ENCODE results near the gene MMD2.

Gene MMD2

DNA sequence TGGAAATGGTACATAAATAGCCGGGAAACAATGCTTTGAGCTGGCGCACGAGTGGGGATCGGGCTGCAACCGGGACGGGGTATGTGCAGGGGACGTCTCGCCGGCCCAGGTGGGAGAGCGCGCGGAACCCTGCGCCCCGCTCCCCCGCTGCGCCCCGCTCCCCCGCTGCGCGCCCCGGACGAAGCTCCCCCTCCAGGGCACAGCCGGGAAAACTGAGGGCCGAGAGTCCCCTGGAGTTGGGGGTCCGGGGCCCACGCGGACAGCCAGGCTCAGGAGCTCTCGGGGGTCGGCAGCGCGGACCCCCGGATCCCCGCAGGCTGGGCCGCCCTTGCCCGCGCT is 76.0 kb downstream of the MMD2 start:
- no peaks in the 10 kb centered on the region for H3F3A ChIP-seq (ENCODE audit: low read depth)
- no peak overlapping the region for H2AFZ ChIP-seq (ENCODE audit: low read length)
- H3K4me1 ChIP-seq (ENCODE audit: insufficient read depth, low read length, poor library complexity, severe bottlenecking): no peaks in the 10 kb centered on the region
- no peaks in the 10 kb centered on the region for H4K20me1 ChIP-seq (ENCODE audit: insufficient read depth, low read length, poor library complexity, severe bottlenecking)
- H3K9me3 ChIP-seq (ENCODE audit: insufficient read depth, low read depth, low read length): no peaks in the 10 kb centered on the region
- H3K4me2 ChIP-seq (ENCODE audit: low read depth, low read length, poor library complexity, severe bottlenecking): no peak overlapping the region
- H3K27me3 ChIP-seq (ENCODE audit: insufficient read depth, low read length, poor library complexity, severe bottlenecking): no peaks in the 10 kb centered on the region
- no peaks in the 10 kb centered on the region for H3K9me2 ChIP-seq (replicated peaks; ENCODE audit: low read depth, low read length)
- H3K79me2 ChIP-seq (ENCODE audit: insufficient read depth, low read length): no peaks in the 10 kb centered on the region
- no peak overlapping the region for H3K9ac ChIP-seq (ENCODE audit: low read depth, low read length, poor library complexity, severe bottlenecking)
- H3K4me3 ChIP-seq (ENCODE audit: low read length, poor library complexity, severe bottlenecking): no peak overlapping the region
- no peaks in the 10 kb centered on the region for H3K36me3 ChIP-seq (ENCODE audit: insufficient read depth, low read length)
- TF ChIP-seq EZH2phosphoT487 (IDR thresholded peaks at IDR 0.05; ENCODE audit: borderline replicate concordance): no peak
- TF ChIP-seq, protein P1, sequence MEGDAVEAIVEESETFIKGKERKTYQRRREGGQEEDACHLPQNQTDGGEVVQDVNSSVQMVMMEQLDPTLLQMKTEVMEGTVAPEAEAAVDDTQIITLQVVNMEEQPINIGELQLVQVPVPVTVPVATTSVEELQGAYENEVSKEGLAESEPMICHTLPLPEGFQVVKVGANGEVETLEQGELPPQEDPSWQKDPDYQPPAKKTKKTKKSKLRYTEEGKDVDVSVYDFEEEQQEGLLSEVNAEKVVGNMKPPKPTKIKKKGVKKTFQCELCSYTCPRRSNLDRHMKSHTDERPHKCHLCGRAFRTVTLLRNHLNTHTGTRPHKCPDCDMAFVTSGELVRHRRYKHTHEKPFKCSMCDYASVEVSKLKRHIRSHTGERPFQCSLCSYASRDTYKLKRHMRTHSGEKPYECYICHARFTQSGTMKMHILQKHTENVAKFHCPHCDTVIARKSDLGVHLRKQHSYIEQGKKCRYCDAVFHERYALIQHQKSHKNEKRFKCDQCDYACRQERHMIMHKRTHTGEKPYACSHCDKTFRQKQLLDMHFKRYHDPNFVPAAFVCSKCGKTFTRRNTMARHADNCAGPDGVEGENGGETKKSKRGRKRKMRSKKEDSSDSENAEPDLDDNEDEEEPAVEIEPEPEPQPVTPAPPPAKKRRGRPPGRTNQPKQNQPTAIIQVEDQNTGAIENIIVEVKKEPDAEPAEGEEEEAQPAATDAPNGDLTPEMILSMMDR (conservative IDR thresholded peaks at IDR 0.05; ENCODE audit: low read length): no peak

DNA sequence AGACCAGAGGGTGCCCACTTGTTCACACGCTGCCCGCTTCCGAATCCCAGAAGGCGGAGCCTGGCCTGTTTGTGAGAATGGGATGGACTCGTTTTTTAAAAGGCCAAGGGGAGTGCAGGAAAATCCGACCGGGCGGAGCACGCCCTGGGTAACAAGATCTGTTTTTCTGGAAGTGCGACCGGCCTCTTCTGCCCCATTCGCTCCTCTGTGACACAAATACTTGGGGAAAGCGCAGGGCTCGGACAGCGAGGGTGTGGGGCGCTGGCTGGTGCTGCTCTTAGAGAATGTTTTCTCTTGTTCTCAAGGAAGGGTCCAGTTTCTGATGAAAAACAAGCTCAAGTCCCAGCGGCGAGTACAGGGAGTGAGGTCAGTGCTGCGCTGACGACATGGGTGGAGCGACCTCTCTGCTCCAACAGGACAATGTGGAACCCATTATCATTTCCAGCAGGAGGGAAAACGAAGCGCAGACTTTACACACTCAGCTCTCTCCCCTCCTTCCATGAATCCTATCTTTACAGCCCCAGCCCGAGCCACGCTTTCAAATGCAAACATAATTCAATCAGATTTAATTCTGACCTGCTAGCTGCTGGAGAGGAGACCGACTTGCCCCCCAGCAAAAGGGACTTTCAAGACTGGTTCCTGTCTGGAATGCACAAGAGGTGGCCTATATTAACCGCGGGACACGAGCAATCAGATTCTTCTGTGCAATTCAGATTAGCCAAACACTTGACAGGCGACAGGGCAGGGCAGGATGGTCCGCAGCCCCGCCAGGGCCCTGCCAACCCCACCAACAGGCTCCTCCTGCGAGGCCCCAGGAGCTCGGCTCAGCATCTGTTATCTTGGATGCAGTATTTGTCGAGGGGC is 76.6 kb downstream of the MMD2 start:
- no peaks in the 10 kb centered on the region for H3K4me1 ChIP-seq (ENCODE audit: insufficient read depth, low read length, poor library complexity, severe bottlenecking)
- H4K20me1 ChIP-seq (ENCODE audit: insufficient read depth, low read length, poor library complexity, severe bottlenecking): no peaks in the 10 kb centered on the region
- H3K4me3 ChIP-seq (ENCODE audit: low read length, poor library complexity, severe bottlenecking): no peak overlapping the region
- H3K4me2 ChIP-seq (ENCODE audit: low read depth, low read length, poor library complexity, severe bottlenecking): no peak overlapping the region
- no peak for TF ChIP-seq EZH2phosphoT487 (IDR thresholded peaks at IDR 0.05; ENCODE audit: borderline replicate concordance)
- TF ChIP-seq, protein P1 (conservative IDR thresholded peaks at IDR 0.05; ENCODE audit: low read length): no peak
- no peak overlapping the region for H3K9ac ChIP-seq (ENCODE audit: low read depth, low read length, poor library complexity, severe bottlenecking)
- no peaks in the 10 kb centered on the region for H3K79me2 ChIP-seq (ENCODE audit: insufficient read depth, low read length)
- H3K36me3 ChIP-seq (ENCODE audit: insufficient read depth, low read length): no peaks in the 10 kb centered on the region
- no peaks in the 10 kb centered on the region for H3K9me2 ChIP-seq (replicated peaks; ENCODE audit: low read depth, low read length)
- no peak overlapping the region for H2AFZ ChIP-seq (ENCODE audit: low read length)
- H3K9me3 ChIP-seq (ENCODE audit: insufficient read depth, low read depth, low read length): no peaks in the 10 kb centered on the region
- H3F3A ChIP-seq (ENCODE audit: low read depth): no peaks in the 10 kb centered on the region
- H3K27me3 ChIP-seq (ENCODE audit: insufficient read depth, low read length, poor library complexity, severe bottlenecking): no peaks in the 10 kb centered on the region

DNA sequence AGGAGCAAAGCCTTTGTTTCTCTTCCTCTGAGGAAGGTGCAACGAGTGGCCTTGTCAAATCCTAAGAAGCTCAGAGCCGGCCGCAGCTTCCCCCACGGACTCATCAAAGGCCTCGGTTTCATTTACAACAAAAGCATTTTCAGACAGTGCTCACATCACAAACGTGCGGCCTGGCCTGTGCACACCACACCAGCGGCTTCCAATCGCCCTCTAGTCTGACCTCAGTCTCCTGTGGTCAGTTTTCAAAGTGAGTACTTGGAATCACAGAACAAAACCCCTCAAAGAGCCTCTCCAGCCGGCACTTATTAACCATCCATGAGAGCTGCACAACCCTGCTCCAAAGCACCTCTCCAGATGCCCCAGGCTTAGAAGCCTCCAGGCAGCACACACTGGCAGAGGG is 78.8 kb downstream of the MMD2 start:
- Histone ChIP-seq H3K9me2 (replicated peaks; ENCODE audit: low read depth, low read length) (no peaks in the 10 kb centered on the region), H3K79me2 (ENCODE audit: insufficient read depth, low read length) (no peaks in the 10 kb centered on the region), H2AFZ (ENCODE audit: low read length) (no peak overlapping the region), H3K4me3 (ENCODE audit: low read length, poor library complexity, severe bottlenecking) (no peak overlapping the region), H3F3A (ENCODE audit: low read depth) (no peaks in the 10 kb centered on the region), H3K9ac (ENCODE audit: low read depth, low read length, poor library complexity, severe bottlenecking) (no peak overlapping the region), H3K4me1 (ENCODE audit: insufficient read depth, low read length, poor library complexity, severe bottlenecking) (no peaks in the 10 kb centered on the region), H3K36me3 (ENCODE audit: insufficient read depth, low read length) (no peaks in the 10 kb centered on the region), H3K4me2 (ENCODE audit: low read depth, low read length, poor library complexity, severe bottlenecking) (no peak overlapping the region), H3K27me3 (ENCODE audit: insufficient read depth, low read length, poor library complexity, severe bottlenecking) (no peaks in the 10 kb centered on the region), H3K9me3 (ENCODE audit: insufficient read depth, low read depth, low read length) (no peaks in the 10 kb centered on the region), H4K20me1 (ENCODE audit: insufficient read depth, low read length, poor library complexity, severe bottlenecking) (no peaks in the 10 kb centered on the region)
- TF ChIP-seq, protein P1 (conservative IDR thresholded peaks at IDR 0.05; ENCODE audit: low read length): no peak
- no peak for TF ChIP-seq EZH2phosphoT487 (IDR thresholded peaks at IDR 0.05; ENCODE audit: borderline replicate concordance)

Measured in Loucy (cell line).